GM18519 (cell line): ENCODE measurements around the gene PI4KA.
"Not testable (repeated sequence)": the region's sequence is repeated elsewhere in the genome, so short reads cannot be mapped to it uniquely, and the experiment has no call there.

Experiments
- ATAC-seq: cut with Tn5 transposase; IDR thresholded peaks from one replicate; pipeline ENCODE4 v1.9.1; 2021; ENCODE audit warnings: mild to moderate bottlenecking, moderate library complexity; ENCODE audit not compliant: unreplicated experiment, low FRiP score

The PI4KA gene

GRCh38 chr22:20671409-20672081 is 187.1 kb downstream of the PI4KA start:
- ATAC-seq = no peak

GRCh38 chr22:20670457-20671261 is 188.0 kb downstream of the PI4KA start:
- not testable (repeated sequence) for ATAC-seq

DNA sequence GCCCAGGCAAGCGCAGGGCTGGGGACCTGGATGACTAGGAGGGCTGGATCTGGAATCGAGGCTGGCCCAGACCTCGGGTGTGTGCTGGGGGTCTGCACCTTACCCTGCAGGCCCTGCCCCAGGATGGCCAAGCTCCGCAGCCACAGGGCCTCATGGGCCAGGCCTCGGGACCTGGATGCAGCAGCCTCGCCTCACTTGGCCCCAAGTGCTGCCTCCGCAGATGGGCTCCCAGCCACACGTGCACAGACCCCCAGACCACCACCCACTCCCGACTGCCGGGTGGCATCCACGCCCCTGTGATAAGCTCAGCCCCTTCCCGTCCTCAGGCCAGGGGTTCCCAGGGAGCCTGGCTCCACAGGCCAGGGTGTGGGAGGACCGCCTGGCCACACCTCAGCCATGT is 188.7 kb downstream of the PI4KA start:
- not testable (repeated sequence) for ATAC-seq

GRCh38 chr22:20669471-20669870 is 189.1 kb downstream of the PI4KA start:
- ATAC-seq = not testable (repeated sequence)

DNA sequence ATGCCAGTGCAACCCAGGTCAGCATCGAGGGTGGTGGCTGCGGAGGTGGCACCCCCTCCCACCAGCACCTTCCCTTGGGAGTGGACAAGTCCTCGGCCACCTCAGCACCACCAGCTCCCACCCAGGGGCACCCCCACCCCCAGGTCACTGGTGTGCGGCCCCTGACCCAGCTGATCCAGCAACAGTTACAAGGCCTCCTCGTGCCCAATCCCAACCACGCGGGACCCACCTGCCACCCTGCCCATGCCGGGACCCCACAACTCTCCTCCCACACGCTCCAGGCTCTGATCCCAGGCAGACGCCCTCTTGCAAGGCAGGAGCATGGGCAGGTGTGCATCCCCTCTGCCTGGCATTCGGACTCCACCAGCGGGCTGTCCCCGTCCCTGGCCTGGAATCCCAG is 189.8 kb downstream of the PI4KA start:
- not testable (repeated sequence) for ATAC-seq

DNA sequence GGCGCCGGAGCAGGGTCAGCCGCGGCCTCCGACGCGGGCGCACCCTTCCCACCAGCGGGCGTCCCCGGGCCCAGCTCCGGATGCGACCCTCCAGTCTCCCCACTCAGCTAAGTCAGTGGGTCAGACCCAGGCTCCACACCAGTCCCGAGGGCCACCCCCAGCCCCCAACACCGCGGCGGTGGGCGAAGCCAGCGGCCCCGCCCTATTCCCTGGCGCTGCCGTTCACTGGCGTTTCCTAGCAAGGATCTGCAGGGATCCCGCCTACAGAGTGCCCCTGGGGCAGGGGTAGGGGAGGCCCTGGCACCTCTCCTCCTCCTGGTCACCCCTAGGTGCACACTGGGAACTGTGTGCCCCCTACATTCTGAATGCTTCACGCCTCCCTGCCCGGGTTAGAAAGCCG is 190.4 kb downstream of the PI4KA start:
- ATAC-seq = not testable (repeated sequence)

GRCh38 chr22:20667548-20667947 is 191.1 kb downstream of the PI4KA start:
- ATAC-seq = not testable (repeated sequence)

- no peak for ATAC-seq
These were observed 192.1 kb downstream of the PI4KA start for GRCh38 chr22:20666560-20666959.

DNA sequence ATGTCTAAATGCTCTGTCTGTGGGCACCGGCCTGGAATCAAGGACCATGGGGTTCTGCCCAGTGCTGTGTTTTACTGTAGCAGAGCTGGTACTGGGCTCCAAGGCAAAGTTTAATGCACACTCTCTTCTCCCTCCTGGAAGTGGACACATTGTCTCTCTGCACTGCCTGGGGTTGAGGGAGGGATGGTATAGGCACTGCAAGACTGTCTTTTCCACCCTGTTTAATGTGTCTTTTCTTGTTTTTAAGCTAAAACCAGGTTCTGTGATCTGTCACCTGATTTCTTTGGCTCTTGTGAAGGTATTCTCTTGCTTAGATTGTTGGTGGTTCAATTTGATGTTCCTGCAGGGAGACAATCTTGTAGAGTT is 194.0 kb downstream of the PI4KA start:
- ATAC-seq = no peak

- ATAC-seq = no peak
These were observed 194.5 kb downstream of the PI4KA start for GRCh38 chr22:20663941-20664593.

GRCh38 chr22:20663137-20663828 is 195.3 kb downstream of the PI4KA start:
- ATAC-seq = no peak

- not testable (repeated sequence) for ATAC-seq
These were observed 196.0 kb downstream of the PI4KA start for GRCh38 chr22:20662524-20663036.

GRCh38 chr22:20661473-20661872 is 197.1 kb downstream of the PI4KA start:
- no peak for ATAC-seq

GRCh38 chr22:20660441-20661054 is 198.1 kb downstream of the PI4KA start:
- ATAC-seq = no peak

- no peak for ATAC-seq
These were observed 198.7 kb downstream of the PI4KA start for GRCh38 chr22:20659920-20660319.

DNA sequence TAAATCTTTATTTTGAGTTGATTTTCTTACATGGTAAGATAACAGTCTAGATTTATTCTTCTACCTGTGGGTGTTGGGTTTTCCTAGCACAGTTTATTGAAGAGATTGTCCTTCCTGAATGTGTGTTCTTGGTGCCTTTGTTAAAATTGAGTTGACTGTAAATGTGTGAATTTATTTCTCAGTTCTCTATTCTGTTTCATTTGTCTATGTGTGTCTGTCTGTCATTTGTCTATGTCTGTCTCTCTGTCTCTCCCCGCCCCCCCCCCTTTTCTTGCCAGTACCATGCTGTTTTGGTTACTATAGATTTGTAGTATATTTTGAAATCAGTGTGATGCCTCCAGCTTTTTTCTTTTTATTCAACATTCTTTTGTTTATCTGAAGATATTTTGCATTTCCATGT is 199.4 kb downstream of the PI4KA start:
- no peak for ATAC-seq

- ATAC-seq = no peak
These were observed 200.0 kb downstream of the PI4KA start for GRCh38 chr22:20658433-20659222.

DNA sequence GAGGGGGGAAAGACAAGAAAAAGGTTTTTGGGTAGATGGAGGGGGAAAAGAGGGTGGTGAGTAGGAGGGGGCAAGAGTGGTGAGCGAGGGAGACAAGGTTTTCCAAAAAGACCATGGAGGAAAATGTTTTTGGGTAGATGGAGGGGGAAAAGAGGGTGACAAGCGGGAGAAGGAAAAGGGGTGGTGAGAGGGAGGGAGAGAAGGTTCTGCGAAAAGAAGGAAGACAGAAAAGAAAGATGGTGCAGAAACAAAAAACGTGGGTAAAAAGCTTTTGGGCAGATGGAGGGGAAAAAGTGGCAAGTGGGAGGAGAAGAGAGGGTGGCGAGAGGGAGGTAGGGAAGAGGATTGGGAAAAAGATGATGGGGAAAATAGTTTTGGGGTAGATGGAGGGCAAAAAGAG is 200.6 kb downstream of the PI4KA start:
- no peak for ATAC-seq
